Measurements from ENCODE around the gene EPHB1.

The EPHB1 gene

GRCh38 chr3:134885877-134886621 is 91.0 kb downstream of the EPHB1 start:
- no peak for DNase-seq

- no peak for DNase-seq
Measured at GRCh38 chr3:134886991-134887390, 91.9 kb downstream of the EPHB1 start.

GRCh38 chr3:134887536-134887935 is 92.5 kb downstream of the EPHB1 start:
- DNase-seq = no peak

- no peak for DNase-seq
Measured at GRCh38 chr3:134892326-134892725, 97.3 kb downstream of the EPHB1 start.

- DNase-seq = no peak
Measured at GRCh38 chr3:134892761-134893160, 97.7 kb downstream of the EPHB1 start.

- DNase-seq = no peak
Measured at GRCh38 chr3:134894533-134894932, 99.5 kb downstream of the EPHB1 start.

- no peak for DNase-seq
Measured at GRCh38 chr3:134895181-134895580, 100.1 kb downstream of the EPHB1 start.

- DNase-seq = no peak
Measured at GRCh38 chr3:134896141-134896540, 101.1 kb downstream of the EPHB1 start.

- DNase-seq = no peak
Measured at GRCh38 chr3:134896696-134897095, 101.6 kb downstream of the EPHB1 start.

- DNase-seq = no peak
Measured at GRCh38 chr3:134897391-134898141, 102.5 kb downstream of the EPHB1 start.

GRCh38 chr3:134898181-134898754 is 103.2 kb downstream of the EPHB1 start:
- DNase-seq = no peak

GRCh38 chr3:134899786-134900185 is 104.7 kb downstream of the EPHB1 start:
- no peak for DNase-seq

- DNase-seq = no peak
Measured at GRCh38 chr3:134900482-134900881, 105.4 kb downstream of the EPHB1 start.

- DNase-seq = no peak
Measured at GRCh38 chr3:134901461-134901860, 106.4 kb downstream of the EPHB1 start.

- no peak for DNase-seq
Measured at GRCh38 chr3:134903837-134904236, 108.8 kb downstream of the EPHB1 start.

- DNase-seq = no peak
Measured at GRCh38 chr3:134904241-134904771, 109.2 kb downstream of the EPHB1 start.

GRCh38 chr3:134904776-134905646 is 110.0 kb downstream of the EPHB1 start:
- no peak for DNase-seq

GRCh38 chr3:134905647-134905935 is 110.5 kb downstream of the EPHB1 start:
- DNase-seq = no peak

- no peak for DNase-seq
Measured at GRCh38 chr3:134908271-134908670, 113.2 kb downstream of the EPHB1 start.

GRCh38 chr3:134910026-134910425 is 115.0 kb downstream of the EPHB1 start:
- DNase-seq = no peak

GRCh38 chr3:134911586-134912548 is 116.8 kb downstream of the EPHB1 start:
- no peak for DNase-seq

Measured in activated gamma-delta T cell (primary cell).